ENCODE data around the gene MFN1.

DNA sequence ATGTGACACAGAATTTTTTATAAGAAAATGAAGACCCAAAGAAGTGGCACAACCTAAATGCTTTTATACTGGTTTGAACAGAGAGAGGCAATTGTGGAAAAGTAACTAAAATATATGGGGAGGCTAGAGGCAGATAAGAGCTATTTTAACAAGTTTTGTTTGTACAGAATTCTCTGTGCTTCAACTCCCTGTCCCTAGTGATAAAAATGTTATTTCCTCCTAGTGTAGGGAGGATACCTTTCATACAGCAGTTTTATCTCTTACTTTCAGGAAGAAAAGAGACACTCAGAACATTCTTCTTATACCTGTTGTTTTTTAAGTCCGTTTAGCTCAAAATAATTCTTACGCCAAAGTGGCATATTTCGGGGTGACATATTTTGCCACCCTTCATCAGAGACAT, 45.9 kb upstream of the MFN1 start:
- TF ChIP-seq, protein P1, sequence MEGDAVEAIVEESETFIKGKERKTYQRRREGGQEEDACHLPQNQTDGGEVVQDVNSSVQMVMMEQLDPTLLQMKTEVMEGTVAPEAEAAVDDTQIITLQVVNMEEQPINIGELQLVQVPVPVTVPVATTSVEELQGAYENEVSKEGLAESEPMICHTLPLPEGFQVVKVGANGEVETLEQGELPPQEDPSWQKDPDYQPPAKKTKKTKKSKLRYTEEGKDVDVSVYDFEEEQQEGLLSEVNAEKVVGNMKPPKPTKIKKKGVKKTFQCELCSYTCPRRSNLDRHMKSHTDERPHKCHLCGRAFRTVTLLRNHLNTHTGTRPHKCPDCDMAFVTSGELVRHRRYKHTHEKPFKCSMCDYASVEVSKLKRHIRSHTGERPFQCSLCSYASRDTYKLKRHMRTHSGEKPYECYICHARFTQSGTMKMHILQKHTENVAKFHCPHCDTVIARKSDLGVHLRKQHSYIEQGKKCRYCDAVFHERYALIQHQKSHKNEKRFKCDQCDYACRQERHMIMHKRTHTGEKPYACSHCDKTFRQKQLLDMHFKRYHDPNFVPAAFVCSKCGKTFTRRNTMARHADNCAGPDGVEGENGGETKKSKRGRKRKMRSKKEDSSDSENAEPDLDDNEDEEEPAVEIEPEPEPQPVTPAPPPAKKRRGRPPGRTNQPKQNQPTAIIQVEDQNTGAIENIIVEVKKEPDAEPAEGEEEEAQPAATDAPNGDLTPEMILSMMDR (IDR thresholded peaks at IDR 0.05), result no peak
- TF ChIP-seq POLR2A (IDR thresholded peaks at IDR 0.05) (no peak), EP300 (IDR thresholded peaks at IDR 0.05) (no peak), POLR2AphosphoS5 (IDR thresholded peaks at IDR 0.05) (no peak)
